ENCODE results near the gene MIER2. TPM values are rescaled to one million over a fixed set of nuclear protein-coding genes. Genes with fewer than 3 reads are reported as not detected.
"Not testable (repeated sequence)": the region's sequence is repeated elsewhere in the genome, so short reads cannot be mapped to it uniquely, and the experiment has no call there.

MIER2 gene
- total RNA-seq, 1 donor from 2014 or later = 18.3 TPM

DNA sequence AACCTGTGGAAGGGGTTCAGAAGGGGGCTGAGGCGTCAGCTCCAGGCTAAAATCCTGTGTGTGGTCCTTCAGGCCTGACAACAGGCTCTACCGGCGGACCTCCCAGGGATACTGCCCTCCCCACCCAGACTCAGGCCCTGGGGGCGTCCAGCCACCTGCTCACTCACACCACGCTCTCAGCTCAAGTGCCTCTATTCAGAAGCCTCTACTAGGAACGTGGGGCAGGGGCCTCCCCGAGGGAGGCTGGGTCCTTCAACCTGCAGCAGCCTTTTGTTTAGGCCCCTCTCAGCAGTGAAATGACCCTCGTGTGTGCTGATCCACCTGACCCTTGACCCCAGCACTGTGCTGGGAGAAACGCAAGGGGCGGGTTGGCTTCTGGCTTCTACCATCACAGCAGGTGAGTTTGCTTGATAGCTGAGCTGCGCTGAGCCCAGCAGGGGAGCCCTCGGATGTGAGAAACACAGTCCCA is 64.0 kb downstream of the MIER2 start:
- no peak for DNase-seq
- no peak for ATAC-seq (ENCODE audit: poor library complexity)
- intact Hi-C loops (cut with DNase I) = no loop called here

DNA sequence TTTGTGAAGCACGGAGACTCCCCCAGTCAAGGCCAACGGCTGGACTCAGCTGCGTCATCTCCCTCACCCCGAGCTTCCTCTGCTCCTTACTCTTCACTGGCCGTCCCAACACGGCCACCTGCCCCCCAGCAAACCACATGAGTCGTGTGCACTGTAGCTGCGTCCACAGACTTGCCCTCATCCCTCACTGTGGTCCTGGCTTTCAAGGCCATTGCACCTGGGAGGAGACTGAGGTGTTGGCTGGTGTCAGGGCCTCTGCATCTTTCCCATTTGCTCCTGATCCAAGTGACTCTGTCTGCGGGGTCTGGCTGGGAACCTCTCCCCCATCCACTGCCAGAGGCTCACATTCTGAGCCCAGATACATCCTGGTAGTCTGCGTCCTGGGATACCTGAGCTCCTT is 64.9 kb downstream of the MIER2 start:
- DNase-seq = no peak
- no peak for ATAC-seq (ENCODE audit: poor library complexity)
- intact Hi-C loops (cut with DNase I) = no loop called here

DNA sequence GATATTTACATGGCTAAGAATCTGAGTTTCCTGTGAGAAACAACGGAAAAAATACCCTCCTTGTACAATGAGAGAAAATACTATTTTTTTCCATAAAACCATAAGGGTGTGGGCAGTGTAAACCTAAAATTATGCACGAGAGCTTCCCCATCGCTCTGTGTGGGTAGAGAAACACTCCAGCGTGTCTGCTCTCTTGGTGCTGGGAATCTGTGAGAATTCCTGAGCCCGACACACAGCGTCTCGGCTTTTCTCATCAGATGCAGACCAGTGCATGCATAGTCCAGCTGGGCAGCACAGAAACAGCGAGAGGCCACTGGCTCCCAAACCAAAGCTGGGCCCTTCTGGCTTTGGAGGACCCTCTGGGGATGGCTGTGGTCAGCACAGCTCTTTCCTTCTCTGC is 65.4 kb downstream of the MIER2 start:
- ATAC-seq (ENCODE audit: poor library complexity) (no peak), DNase-seq (no peak)
- intact Hi-C loops (cut with DNase I) = no loop called here

DNA sequence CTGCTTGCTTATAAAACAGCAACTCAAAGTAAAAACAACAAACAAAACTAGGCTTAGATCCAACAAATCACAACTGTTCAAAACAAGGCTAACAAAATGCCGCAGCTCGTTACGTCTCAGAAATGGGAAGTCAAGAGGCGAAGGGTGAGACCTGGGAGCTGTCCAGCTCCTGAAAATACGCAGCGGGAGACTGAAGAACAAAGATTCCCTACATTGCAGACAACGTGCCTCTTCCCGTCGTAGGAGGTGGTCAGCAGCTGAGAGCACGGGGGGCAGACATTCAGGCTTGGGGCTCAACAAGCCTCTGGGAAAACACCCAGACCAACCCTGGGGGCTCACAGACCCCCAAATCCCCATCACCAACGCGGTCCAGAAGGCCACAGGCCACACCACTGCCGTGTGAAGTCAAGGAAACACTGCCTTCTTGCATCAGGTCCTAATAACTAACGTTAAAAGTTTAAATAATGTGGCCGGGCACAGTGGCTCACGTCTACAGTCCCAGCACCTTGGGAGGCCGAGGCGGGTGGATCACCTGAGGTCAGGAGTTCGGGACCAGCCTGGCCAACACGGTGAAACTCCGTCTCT is 66.9 kb downstream of the MIER2 start:
- intact Hi-C loops (cut with DNase I) = no loop called here
- DNase-seq = no peak
- no peak for ATAC-seq (ENCODE audit: poor library complexity)

DNA sequence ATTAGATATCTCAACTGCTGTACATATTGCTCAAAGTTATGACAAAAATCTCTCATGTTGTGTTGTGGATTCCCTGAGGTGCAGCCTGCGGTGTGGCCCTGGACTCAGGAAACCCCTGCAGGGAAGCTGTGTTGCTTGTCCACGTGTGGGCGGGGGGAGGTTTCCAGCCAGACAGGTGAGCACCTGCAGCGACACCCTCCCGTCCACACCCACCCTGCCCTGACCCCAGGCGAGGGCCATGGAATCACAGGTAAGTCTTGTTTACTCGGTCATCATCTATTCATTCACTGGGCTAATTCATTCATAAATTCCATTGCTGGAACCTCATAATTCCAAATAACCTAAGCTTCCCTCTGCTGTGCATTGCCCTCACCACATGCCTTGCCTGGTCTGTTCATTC is 67.5 kb downstream of the MIER2 start:
- intact Hi-C loops (cut with DNase I) = no loop called here
- DNase-seq (no peak), ATAC-seq (ENCODE audit: poor library complexity) (no peak)

DNA sequence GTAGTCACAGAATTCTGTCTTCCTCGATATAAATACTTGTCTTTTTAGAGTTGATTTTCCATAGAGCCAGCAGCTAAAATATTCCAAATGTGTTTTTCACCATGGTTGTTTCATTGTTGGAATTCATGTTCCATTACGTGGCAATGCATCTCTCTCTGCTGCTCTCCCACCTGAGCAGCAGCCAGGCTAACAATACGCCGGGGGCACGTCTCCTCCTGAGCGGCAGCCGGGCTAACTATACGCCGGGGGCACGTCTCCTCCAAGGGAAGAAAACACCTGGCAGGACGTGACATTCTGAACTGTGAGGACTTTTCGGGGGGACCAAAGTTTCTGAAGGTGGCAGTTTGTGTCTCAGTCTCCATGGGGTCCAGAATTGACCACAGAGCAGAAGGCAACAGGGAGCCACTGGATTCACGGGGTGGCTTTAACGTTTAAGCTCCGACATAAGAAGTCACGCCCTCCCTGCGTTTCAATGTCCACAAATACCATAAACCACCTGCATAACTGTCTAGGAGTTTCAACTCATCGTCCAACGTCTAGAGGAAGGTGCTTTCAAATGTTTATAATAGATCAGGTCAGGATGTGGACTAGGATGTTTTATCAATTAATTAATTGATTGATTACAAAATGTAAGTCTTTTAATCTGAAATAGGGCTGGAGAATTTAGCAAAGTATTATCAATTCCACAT is 68.5 kb downstream of the MIER2 start:
- no peak for ATAC-seq (ENCODE audit: poor library complexity)
- intact Hi-C loops (cut with DNase I) = no loop called here
- no peak for DNase-seq

DNA sequence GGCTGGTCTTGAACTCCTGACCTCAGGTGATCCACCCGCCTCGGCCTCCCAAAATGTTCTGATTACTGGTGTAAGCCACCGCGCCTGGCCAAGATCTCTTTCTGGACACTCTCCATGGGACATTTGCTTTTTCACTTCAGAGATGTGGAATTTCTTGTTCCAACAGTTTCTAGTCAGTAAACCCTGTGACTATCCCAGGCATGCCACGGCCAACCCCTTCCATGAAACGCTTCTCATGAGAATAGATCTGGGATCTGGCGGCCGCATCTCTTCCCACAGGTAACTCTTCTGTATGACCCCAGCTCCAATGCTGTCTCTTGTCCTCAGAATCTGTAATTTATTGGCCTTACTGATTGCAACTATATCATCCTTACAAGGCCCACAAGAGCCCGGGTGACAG is 69.6 kb downstream of the MIER2 start:
- intact Hi-C loops (cut with DNase I) = no loop called here
- DNase-seq = no peak
- ATAC-seq (ENCODE audit: poor library complexity) = no peak

DNA sequence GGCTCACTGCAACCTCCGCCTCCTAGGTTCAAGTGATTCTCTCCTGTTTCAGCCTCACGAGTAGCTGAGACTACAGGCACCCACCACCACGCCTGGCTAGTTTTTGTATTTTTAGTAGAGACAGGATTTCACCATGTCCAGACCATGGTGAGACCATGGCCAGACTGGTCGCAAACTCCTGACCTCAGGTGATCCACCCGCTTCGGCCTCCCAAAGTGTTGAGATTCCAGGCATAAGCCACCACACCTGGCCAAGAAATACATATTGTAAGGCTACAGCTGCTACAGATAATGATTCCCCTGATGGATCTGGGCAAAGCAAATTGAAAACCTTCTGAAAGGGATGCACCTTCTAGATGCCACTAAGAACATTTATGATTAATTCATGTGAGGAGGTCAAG is 71.2 kb downstream of the MIER2 start:
- no peak for DNase-seq
- intact Hi-C loops (cut with DNase I) = no loop called here
- ATAC-seq (ENCODE audit: poor library complexity) = no peak

DNA sequence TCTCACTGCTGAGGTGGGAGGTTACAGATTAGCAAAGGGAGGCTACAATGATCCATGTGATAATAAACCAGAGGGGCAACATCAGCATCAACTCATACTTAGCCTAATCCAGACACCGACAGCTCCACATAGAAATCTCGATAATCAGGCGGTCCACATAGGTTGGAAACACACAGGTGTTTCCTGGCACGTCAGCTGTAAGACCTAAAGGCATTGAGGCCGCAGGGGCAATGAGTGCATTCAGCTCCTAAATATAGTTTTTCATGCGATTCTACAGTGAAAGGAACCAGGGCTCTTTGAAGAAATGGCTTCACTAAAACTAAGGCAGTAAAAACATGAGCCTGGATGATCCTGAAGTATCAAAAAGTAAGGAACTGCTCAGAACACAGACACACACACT is 72.7 kb downstream of the MIER2 start:
- DNase-seq (no peak), ATAC-seq (ENCODE audit: poor library complexity) (no peak)
- intact Hi-C loops (cut with DNase I) = no loop called here

DNA sequence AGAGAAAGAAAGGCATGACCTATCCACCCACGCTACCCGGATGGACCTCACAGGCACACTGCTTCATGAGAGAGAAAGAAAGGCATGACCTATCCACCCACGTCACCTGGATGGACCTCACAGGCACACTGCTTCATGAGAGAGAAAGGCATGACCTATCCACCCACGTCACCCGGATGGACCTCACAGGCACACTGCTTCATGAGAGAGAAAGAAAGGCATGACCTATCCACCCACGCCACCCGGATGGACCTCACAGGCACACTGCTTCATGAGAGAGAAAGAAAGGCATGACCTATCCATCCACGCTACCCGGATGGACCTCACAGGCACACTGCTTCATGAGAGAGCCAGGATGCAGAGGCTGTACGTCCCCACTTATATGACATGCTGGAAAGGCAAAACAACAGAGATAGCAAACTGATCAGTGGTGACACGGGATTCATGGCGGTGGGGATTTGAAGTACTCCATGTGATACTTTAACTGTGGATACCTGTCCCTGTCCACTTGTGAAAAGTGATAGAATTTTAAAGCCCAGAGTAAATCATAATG is 73.8 kb downstream of the MIER2 start:
- intact Hi-C loops (cut with DNase I); ATAC-seq (ENCODE audit: poor library complexity); DNase-seq: not testable (repeated sequence)

DNA sequence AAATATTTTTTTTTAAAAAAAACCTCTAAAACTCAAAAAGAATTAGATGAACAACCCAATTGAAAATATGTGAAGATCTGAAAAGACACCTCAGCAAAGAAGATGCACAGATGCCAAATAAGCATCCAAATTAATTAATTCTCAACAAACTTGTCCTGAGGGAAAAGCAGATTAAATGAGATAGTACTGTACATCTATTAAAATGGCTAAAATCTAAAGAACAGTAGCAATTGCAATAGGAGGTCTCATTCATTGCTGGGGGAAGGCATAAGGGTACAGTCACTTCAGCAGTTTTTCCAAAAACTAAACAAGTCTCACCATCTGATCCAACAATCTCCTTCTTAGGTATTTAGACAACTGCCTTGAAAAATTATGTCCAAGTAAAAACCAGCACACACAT is 75.4 kb downstream of the MIER2 start:
- ATAC-seq (ENCODE audit: poor library complexity) (no peak), DNase-seq (no peak)
- intact Hi-C loops (cut with DNase I) = no loop called here

DNA sequence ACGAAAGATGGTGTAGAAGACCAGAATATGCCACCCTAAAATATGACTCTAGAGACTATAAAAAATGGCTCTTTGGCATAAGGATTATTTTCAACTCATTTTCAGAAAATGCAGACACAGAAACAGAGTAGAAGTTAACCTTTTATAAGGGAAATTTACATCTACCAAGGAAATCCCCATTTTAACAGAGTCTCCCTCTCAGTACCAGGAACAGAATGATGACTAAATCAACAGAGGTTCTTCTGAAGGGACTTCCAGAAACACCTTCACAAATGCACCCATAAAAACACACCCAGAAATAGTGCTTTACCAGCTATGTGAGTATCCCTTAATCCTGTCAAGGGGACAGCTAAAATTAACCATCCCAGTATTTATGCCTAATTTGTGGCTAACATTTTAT is 82.5 kb downstream of the MIER2 start:
- DNase-seq = no peak
- intact Hi-C loops (cut with DNase I) = no loop called here
- ATAC-seq (ENCODE audit: poor library complexity) = no peak

DNA sequence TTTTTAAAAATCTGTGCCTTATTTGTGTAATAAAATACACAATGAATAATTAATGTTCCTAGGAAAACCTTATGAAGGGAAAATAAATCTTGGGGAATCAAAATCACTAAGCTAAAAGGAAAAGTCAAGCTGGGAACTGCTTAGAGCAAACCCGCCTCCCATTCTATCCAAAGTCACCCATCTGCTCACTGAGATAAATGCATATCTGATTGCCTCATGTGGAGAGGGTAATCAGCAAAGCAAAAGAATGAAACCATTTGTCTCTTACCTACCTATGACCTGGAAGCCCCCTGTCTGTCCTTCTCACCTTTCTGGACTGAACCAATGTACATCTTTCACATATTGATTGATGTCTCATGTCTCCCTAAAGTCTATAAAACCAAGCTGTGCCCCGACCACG is 87.8 kb downstream of the MIER2 start:
- intact Hi-C loops (cut with DNase I) = not testable (repeated sequence)

More for the DNA sequence above, 87.8 kb downstream of the MIER2 start:
- ATAC-seq (ENCODE audit: poor library complexity); DNase-seq: not testable (repeated sequence)

Other genes starting within 250 kb of the MIER2 start
- not detected for gene OR4F17, start 237.7 kb downstream of the MIER2 start, total RNA-seq
- 0.56 TPM for gene PLPP2, start 53.4 kb downstream of the MIER2 start, total RNA-seq
- gene C2CD4C, start 64.4 kb upstream of the MIER2 start, total RNA-seq = 1.7 TPM
- 8.8 TPM for gene SHC2, start 116.2 kb upstream of the MIER2 start, total RNA-seq
- 0.24 TPM for gene MADCAM1, start 151.7 kb upstream of the MIER2 start, total RNA-seq
- 10.8 TPM for gene TPGS1, start 162.7 kb upstream of the MIER2 start, total RNA-seq
- 86.3 TPM for gene CDC34, start 187.0 kb upstream of the MIER2 start, total RNA-seq
- gene GZMM, start 199.3 kb upstream of the MIER2 start, total RNA-seq = 0.32 TPM
- gene BSG, start 227.8 kb upstream of the MIER2 start, total RNA-seq = 1,928 TPM
- 4.1 TPM for gene HCN2, start 245.1 kb upstream of the MIER2 start, total RNA-seq

Data from Right ventricle myocardium superior (tissue), 1 donor.